Pericardium fibroblast (primary cell): ENCODE data around the gene NOP14. TPM values are rescaled to one million over a fixed set of nuclear protein-coding genes. Genes with fewer than 3 reads are reported as not detected.

Experiments
- total RNA-seq: library from RNA; depleted of rRNA; stranded (reverse); fragments of >200 nt; gene quantifications from 2 replicates; pipeline ENCODE4 v1.2.3, GENCODE V29; 2015

The NOP14 gene
- 14.6 and 16.4 TPM in 2 replicates for total RNA-seq

GRCh38 chr4:2963175-2963965 lies at the start of gene NOP14, which contains the start of gene GRK4:
TSS of gene NOP14 (minus strand) at chr4:2963406. CDS start at chr4:2963319, 87 bp downstream.
TSS of gene GRK4 (plus strand) at chr4:2963571. CDS start at chr4:2964071, 500 bp downstream.

Other genes starting within 250 kb of the NOP14 start
- 51.8 and 56.1 TPM in 2 replicates for gene TNIP2, start 207.1 kb downstream of the NOP14 start, total RNA-seq
- gene SH3BP2, start 170.3 kb downstream of the NOP14 start, total RNA-seq: 27.3 and 28.5 TPM in 2 replicates
- gene ADD1, start 119.6 kb downstream of the NOP14 start, total RNA-seq: 164 and 215 TPM in 2 replicates
- 1.4 and 3.7 TPM in 2 replicates for gene GRK4, start 165 bp upstream of the NOP14 start, total RNA-seq
- gene HTT-AS, start 111.1 kb upstream of the NOP14 start, total RNA-seq: not detected in 2 replicates
- 9.8 and 17.0 TPM in 2 replicates for gene HTT, start 111.3 kb upstream of the NOP14 start, total RNA-seq